Measurements from ENCODE around the gene LEFTY2.
"Not testable (repeated sequence)": the region's sequence is repeated elsewhere in the genome, so short reads cannot be mapped to it uniquely, and the experiment has no call there.

LEFTY2 gene

DNA sequence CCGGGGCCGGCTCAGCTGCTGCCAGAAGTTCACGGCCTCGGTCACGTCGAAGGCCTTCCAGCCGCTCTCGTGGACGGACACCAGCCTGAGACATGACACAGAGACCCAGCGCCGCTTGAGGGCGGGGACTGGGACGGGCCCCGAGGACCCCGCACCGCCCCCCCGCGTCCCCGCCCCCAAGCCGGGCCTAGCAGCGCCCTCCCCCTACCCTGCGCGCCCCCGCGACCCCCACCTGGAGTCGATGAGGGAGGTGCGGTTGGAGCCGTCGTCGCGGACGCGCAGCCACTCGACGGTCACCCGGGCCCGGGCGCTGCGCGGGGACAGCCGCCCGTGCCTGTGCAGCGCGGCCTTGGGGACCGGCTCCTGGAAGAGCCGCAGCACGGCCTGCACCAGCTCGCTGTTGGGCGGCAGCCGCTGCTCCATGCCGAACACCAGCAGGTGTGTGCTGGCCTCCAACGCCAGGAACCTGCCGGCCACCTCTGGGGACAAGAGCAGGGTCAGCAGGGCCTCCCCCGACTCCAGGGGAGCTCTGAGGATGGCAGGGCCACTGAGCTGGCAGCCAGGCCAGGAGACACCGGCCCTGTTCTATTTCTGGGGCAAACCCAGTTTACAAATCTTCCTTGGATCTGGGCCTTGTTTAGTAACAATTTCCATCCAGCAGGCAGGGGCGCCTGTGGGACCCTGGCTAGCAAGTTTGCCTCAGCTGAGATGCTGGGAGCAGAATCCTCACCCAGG is 53.3 kb downstream of the LEFTY2 start:
- H3K4me3 ChIP-seq (ENCODE audit: low read length): peak overlapping the region; percentile 47
- peaks cover 47% of the 10 kb centered on the region for H3K27me3 ChIP-seq (ENCODE audit: insufficient read depth, low read length)
- peaks cover 24% of the 10 kb centered on the region for H3K4me1 ChIP-seq (ENCODE audit: insufficient read depth, low read length)
- not testable (repeated sequence) for H3K27ac ChIP-seq (ENCODE audit: low read depth, low read length); H3K9me3 ChIP-seq (ENCODE audit: insufficient read depth, low read depth, low read length); H3K36me3 ChIP-seq (ENCODE audit: insufficient read depth, low read length)
- 8% methylated on average over 28 of the region's 56 CpGs for WGBS
- H3K9ac ChIP-seq (ENCODE audit: low read depth, low read length): peak overlapping the region; percentile 75

DNA sequence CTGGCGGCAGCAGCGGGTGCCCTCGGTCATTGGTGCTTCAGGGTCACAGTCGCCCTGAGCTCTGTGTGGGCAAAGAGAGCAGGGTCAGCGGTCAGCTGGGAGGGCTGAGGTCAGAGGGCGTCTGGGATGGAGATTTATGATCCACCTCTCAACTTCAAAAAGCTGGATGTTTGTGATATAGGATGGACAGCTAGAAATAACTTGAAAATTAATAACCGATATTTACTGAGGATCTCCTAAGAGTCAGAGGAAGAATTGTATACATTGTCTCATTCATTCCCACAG is 54.0 kb downstream of the LEFTY2 start:
- Histone ChIP-seq H3K9me3 (ENCODE audit: insufficient read depth, low read depth, low read length) (no peaks in the 10 kb centered on the region), H3K36me3 (ENCODE audit: insufficient read depth, low read length) (0 out of 2 replicates have a peak, but pooled peaks cover 5% of the 10 kb centered on the region), H3K27me3 (ENCODE audit: insufficient read depth, low read length) (peaks cover 53% of the 10 kb centered on the region), H3K4me1 (ENCODE audit: insufficient read depth, low read length) (peaks cover 24% of the 10 kb centered on the region), H3K27ac (ENCODE audit: low read depth, low read length) (no peak overlapping the region), H3K9ac (ENCODE audit: low read depth, low read length) (no peak overlapping the region), H3K4me3 (ENCODE audit: low read length) (peak overlapping the region; percentile 47)
- WGBS: 94% methylated on average over 6 of the region's 7 CpGs

Measured in HUES64 (cell line).